Measurements from ENCODE around the gene RABGAP1.

Gene RABGAP1

DNA sequence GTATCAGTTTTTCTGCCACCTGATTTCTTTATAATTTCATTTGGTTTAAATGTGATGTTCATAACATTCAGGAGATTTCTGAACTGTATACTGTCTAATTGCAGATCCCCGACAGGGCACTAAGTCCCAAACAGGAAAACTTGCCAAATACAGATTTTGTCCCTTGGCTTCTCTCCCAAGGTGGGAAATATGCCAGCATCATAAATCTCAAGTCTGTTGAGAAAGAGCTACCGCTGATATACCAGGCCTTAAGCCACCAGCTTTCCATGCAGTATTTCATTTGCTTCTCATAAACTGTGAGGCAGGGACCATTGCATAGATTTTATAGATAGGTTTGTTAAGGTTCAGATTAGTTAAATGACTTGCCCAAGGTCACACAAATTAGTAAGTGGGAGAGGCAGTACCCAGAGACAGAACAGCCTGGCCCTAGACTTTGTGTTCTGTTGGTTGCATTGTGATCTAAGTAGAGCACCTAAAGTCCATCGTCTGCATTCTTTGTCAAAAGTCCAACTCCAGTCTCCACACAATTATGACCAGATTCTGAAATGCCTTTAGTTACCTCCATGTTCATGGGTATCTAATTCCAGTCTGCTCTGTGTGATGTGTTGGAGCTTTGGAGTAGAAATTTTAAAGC is 108.9 kb downstream of the RABGAP1 start:
- DNase-seq = no peak

DNA sequence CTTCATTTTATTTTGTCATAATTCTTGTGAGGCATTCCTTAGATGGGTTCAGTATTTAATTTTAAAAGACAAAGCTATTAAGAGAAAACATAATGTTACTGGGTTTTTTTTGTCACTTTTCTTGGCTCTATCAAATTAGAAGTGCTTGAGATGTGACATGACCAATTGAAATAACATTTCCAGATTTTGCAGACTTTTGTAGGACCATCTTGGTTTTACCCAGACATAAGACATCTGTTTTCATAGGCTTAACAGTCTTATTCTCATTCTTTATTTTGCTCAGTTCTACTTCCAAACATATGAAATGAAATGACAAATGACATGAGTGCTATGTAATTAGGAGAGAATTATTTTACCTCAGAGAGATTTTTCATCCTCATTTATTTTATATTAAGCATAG is 112.2 kb downstream of the RABGAP1 start:
- no peak for DNase-seq

DNA sequence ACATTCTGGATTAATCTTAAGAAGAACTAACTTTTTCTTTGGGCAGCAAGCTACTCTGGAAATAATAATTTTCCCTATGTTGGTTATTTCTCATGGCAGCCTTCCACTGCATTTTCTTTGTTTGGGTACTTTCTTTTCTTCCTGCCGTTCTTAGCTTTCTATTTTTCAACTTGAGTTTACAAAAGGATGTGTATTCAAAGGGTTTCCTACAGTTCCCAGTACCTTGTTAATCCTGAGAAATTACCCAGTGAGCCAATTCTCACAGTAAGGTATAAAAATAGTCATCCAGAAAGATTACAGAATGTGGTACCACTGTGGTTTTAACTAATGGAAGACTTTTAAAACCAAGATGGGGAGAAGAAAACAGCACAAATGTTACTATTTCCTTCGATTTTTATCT is 112.9 kb downstream of the RABGAP1 start:
- DNase-seq = no peak

DNA sequence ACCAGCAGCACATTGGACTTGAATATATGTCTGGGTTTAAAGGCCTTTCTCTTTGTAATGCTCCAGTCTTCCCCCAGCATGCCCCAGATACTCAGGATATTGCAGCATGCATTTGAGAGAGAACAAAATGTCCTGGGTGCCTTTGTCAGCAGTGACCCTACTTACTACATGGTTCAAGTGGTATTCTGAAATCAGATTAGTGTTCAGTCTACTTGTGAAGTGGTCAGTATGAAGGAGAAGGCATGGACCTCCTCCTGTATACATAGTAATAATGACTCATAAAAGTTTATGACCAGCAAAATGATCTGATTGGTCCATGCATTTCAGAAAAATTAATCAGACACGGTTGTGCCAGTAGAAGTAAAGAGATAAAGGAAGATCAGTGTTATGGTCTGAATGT is 118.0 kb downstream of the RABGAP1 start:
- DNase-seq = no peak

DNA sequence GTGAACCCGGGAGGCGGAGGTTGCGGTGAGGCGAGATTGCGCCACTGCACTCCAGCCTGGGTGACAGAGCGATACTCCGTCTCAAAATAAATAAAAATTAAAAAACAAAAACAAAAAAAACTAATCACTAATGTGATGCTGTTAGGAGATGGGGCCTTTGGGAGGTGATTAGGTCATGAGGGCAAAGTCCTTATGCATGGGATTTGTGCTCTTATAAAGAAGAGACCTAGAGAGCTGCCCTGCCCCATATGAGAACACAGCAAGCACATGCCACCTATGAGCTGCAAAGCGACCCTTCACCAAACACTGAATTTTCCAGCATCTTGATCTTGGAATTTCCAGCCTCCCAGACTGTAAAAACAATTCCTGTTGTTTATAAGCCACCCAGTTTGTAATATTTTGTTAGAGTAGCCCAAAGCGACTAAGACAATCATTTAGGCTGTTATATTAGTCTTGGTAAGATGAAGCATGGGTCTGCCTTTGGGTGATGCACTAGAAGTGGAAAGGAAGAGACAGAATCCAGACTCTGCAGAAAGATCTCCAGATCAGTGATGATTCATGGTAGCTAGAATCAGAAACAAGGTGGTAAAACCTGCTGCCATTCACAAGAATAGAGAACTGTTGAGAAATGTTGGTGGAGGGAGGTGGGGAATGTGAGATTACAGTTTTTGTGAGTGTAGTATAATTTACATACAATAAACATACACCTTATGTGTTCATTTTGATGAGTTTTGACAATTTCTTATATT is 118.8 kb downstream of the RABGAP1 start:
- DNase-seq = no peak

DNA sequence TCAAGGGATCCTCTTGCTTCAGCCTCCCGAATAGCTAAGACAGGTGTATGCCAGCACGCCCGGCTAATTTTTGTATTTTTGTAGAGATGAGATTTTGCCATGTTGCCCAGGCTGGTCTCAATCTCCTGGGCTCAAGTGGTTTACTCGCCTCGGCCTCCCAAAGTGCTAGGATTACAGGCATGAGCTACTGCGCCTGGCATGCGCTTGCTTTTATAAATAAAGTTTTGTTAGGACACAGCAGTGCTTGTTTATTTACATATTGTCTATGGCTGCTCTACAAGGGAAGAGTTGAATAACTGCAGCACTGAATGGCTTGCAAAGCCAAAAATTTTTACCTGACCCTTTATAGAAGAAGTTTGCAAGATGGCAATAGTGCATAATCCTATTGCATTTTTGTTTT is 120.4 kb downstream of the RABGAP1 start:
- DNase-seq = no peak

DNA sequence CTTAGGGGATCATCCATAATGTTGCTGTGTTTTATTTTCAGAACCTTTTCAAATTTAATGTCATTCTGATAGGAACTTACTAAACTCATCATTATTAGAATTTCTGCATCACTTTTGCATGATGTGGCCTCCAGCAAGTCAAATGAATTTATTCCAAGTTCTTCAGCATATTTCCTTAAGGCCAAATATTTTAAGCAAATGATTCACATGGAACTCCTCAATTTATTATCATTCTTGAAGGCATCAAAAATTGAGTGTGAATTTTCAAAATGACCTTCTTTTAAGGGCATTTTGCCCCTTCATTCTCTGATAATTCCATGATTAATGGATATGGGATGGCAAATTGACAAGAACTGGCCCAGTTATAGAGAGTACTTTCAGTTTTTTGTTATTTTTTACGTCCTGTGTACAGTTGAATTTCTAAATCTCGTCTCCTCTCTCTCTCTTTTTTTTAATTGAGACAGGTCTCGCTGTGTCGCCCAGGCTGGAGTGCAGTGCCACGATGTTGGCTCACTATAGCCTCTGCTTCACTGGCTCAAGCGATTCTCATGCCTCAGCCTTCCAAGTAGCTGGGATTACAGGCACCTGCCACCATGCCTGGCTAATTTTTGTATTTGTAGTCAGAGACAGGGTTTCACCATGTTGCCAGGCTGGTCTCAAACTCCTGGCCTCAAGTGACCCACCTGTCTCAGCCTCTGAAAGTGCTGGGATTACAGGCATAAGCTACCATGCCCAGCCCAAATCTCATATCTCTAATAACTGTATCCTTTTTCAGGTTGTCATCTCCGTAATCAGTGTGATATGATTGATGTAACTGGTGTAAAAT is 121.7 kb downstream of the RABGAP1 start:
- no peak for DNase-seq

DNA sequence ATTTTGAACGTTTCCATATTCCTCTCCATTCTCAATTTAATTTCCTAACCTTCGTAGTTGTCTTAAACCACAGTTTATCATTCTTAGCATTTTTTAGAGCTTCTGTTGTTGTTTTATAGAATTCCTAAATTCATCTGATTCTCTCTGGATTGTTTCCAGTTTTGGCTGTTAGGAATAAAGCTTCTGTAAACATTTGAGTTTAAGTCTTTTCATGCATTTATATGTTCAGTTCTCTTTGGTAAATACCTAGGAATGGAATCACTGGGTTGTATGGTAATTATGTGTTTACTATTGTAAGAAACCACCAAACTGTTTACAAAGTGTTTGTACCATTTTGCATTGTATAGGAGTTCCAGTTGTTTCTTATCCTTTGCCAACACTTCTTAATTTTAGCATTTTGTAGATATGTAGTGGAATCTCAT is 122.4 kb downstream of the RABGAP1 start:
- no peak for DNase-seq

DNA sequence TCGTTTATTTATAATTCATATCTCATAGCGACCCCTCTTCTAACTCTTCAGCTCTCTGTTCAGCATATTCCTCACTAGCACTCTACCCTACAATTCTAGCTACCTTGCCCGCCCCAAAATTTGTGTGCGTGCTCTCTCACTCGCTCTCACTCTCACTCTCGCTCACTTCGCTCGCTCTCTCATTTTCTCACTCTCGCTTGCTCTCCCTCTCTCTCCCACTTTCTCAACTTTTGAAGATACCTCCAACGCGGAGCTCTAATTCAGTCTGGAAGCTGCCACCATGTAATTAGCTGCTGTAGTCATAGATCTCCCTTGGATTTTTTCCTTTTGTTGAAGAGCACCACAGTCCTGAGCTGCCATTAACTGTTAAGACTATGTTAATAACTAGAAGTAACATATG is 123.1 kb downstream of the RABGAP1 start:
- DNase-seq = no peak

DNA sequence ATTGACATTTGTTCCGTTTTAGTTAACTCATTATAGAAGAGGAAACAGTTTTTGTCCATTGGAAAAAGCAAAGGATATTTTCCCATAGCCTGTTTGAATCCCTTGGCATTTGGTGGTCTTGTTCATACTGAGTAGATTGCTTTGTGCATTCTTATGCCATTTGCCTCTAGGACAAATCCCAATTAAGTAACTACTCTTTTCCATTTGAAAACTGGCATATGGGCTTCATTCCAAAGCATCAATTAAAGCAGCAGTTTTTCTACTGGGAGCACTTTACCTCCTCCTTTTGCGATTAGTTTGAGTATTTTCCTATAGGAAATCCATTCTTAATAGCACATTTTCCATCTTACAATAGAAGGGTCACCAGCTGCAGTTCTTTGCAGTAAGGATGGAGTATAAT is 123.9 kb downstream of the RABGAP1 start:
- DNase-seq = no peak

DNA sequence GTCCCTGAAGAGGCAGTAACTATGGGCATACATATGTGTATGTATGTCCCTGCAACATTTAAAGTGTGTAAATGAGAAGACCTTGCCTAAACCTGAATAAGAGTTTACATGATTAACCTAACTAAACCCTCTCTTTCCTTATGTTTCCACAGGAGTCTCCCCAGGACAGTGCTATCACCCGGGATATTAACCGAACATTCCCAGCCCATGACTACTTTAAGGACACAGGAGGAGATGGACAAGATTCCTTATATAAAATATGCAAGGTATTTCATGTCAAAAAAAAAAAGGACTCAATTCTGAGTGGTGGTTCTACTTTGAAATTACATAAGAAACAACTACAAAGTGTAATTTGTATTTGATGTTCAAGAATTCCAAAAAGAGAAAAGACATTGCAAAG is 124.4 kb downstream of the RABGAP1 start:
- no peak for DNase-seq

DNA sequence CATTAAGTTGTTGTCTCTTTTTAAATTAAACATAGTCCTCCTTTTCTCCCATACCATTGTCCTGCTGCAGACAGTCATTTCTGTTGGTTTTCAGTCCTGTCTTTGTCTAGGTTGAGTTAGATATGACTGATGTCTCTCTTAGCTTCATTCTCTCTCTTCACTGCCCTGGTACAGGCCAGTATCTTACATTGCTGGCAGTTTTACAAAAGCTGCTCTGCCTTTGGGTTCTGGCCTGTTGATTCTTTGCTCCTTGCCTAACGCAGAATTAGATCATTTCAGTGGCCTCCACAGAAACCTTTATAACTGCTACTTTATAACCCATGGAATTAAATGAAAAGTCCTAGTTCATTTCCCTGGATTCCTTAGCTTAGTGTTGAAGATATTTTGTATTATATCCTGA is 126.3 kb downstream of the RABGAP1 start:
- no peak for DNase-seq

DNA sequence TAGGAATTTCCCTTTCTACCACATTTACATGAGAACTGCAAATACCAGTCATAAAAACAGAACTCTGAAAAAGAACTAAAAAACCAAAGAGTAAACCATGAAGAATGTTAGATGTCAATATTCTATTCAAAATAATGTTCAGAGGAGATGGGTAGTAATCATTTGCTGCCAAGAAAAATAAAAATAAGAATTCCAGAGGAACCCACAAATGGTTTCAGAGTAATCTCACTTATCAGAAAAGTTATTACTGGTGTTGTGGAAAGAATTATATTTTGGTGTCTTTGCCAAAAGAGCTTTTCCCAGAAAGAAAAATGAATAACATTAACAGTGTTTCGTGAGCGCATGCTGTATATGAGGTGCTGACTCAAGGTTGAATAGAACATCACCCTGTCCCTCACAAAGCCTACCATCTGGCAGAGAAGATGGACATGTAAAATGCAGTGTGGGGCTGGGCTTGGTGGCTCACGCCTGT is 128.2 kb downstream of the RABGAP1 start:
- DNase-seq = no peak

DNA sequence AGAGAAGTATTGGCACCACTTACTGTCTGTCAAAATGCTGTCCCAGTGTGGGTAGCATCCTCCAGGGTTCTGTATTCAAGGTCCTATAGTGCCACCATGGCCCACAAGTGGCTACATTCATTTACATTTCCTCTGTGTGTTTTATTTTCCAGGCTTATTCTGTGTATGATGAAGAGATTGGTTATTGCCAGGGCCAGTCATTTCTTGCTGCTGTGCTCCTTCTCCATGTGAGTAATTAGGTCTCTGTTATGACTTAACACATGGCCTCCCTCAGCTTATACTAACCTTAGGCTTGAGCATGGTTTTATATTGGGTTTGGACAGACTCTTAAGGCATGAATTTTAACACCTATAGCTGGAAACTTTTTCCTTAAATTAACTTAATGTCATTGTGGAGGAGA is 129.4 kb downstream of the RABGAP1 start:
- no peak for DNase-seq

DNA sequence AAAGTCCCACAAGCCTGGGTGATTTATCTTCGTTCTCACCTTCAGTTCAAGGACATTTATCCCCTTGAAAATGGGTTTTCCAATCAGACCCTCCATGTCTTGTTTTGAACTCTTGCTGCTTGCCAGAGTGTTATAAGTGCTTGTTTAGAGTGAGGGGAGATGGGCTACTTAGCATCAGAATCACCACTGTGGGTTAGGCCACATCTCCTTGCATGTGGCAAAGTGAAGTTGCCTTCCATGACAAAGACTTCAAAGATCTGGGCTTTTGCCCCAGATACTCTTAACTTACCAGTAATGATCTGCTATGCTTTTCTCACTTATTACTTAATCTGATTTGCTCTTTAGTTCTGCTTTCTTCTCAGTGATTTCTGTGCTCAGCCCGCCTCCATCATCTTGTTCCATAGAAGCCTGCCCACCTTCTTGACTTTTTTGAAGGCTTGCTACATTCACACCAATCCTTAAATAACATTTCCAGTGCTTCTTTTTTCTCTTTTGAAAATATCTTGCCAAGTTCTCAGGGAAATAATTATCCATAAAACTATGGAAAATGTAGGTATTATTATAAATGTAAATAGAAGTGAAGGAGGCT is 131.7 kb downstream of the RABGAP1 start:
- no peak for DNase-seq

DNA sequence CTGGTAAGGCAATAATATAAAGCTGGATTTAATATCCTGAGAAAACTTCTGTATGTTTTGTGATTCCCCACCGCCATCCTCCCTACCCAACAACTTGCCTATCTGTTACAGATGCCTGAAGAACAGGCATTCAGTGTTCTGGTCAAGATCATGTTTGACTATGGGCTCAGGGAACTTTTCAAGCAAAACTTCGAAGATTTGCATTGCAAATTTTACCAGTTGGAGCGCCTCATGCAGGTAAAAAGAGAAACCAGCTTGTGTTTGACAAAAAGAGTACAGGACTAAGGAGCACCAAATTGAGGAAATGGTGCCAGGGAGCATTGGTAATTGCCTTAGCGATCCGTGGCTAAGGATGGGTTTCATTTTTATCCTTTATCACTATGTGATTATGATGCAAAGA is 132.6 kb downstream of the RABGAP1 start:
- DNase-seq = no peak

DNA sequence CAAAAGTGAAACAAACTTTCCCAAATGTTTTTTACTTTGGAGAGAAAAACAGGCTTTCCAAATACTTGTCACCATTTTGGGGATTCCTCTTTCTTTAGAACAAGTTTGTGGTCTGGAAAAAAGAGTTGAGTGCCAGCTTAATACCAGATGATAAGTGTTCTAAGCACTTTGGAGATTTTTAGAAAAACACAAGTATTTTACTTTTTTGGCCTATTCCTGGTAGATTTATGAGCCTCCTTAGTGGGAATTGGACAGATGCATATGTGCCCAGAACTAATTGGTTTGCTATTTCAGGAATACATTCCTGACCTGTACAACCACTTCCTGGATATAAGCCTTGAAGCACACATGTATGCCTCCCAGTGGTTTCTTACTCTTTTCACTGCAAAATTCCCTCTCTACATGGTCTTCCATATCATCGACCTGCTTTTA is 133.2 kb downstream of the RABGAP1 start:
- no peak for DNase-seq

DNA sequence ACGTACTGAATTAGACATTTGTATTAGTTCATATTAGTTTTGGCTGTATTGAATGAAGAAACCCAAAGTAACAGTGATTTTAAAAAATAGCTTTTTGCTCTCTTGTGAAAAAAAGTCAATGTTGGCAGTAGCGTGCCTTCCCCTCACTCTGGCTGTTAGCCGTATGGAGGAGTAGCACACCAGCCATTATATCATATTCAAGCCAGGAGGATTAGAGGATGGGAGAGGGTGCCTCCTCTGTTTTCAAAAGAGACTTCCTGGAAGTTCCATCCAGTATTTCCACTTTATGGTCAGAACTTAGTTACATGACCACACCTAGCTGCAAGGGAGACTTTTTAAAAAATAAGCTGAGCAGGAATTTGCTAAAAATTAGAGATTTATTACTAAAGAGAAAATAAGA is 133.8 kb downstream of the RABGAP1 start:
- no peak for DNase-seq

DNA sequence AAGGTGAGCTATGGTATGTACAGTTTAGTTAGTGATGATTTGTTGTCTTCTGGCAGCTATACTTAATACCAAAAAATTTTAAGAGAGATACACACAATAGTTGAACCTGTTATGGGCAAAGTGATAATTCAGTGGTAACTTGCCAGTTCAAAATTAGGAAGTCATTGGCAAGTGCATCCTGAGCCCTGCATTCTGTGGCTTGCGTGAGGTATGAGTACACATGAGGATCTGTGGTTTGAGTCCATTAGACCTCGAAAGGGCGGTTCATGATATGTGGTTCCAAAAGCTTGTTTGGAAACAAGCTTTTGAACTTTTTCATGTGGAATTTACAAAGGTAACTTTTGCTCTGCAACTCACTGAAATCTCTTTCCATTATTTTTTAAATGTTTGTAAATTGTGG is 139.6 kb downstream of the RABGAP1 start:
- DNase-seq = no peak

DNA sequence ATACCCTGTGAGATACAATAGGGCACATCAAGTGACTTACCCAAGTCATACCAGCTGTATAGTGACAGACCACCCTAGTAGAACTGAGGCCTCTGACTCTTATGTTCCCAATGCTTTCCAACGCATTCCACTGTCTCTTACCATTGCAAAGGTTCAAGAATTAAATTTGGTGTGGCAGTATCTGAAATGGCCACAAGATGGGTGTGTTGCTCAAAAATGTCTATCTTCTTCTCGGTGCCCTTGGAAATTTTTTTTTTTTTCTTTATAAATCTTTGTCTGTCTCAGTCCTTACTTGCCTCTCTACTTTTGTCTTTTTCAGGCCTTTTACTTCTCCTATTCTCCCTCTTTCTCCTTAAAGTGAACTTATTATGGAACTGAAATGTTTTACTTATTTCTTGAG is 141.0 kb downstream of the RABGAP1 start:
- DNase-seq = no peak

DNA sequence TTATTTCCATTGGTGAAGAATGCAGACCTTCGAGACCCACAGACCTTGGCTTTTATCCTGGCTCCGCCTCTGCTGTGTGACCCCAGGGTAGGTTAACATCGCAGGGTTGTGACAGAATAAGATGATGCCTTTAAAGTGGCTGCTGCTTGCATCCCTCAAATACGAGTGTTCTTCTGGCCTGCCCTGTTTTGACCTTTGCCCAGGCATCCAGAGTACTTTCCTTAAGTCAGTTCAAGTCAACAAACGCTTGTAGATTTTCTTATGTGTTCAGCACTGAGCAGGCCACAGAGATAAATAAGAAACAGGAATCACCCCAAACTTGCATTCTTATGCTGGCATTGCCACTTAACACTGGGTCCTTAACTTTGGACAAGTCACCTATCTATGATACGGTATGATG is 142.9 kb downstream of the RABGAP1 start:
- DNase-seq = no peak

DNA sequence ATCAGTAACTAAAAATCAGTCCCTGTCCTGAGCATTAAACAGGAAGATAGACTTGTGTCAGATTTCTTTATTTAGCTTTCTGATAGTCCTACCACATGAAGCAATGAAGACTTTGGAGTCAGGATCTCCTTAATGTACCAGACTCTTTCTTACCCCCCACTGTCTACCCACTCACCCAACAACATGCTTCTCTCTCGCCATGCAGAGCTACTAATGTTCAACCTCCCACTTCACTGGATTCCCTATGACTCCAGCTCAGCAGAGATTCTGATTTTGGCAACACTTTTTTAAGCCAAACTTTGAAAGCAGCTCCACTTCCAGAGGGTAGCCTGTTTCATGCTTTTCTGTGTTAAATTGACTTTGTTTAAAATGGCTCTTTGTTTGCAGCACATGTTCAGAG is 143.4 kb downstream of the RABGAP1 start:
- DNase-seq = no peak

DNA sequence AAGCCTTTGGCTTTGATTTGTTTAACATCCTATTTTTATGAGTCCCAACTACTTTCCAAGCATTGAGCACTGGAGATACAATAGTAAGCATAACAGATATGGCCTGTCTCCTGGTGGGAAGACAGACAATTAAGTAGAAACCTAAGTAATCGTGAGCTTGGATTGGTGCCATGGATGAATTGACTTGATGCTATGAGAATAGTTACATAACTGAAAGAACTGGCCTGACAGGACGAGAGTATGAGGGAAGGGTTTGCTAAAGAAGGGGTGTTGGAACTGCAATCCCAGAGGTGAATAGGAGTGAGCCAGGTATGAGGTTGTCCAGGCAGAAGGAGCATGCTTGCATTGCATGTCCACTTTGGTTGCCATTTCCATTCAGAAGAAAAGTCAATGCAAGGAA is 145.1 kb downstream of the RABGAP1 start:
- no peak for DNase-seq

All from activated CD8-positive, alpha-beta memory T cell treated with anti-CD3 and anti-CD28 coated beads for 24 hours (primary cell).